NCI-H524 (cell line): ENCODE results near the gene ABLIM1.

Experiments used
- DNase-seq, 2 experiments: peaks; one replicate each; lab custom pipeline; 2025; lab: John Stamatoyannopoulos, UW

ABLIM1 gene

DNA sequence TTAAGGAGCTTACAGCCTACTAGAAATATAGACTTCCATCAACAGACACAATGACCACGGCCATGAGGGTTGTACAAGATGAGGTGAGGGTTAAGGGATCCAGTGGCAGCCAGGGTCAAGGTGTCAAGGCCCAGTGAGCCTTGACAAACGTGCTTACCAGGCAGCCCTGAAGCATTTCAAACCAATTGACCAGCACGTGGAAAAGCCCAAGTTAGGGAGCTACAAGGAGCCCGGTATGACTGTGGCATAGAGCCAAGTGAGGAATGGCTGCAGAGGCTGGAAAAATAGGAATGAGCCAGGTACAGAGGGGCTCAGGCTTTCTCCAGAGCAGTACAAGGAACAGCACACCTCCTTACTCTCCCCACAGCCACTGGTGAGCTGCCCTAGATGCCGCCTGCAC is 266.5 kb downstream of the ABLIM1 start:
- DNase-seq: no peak

DNA sequence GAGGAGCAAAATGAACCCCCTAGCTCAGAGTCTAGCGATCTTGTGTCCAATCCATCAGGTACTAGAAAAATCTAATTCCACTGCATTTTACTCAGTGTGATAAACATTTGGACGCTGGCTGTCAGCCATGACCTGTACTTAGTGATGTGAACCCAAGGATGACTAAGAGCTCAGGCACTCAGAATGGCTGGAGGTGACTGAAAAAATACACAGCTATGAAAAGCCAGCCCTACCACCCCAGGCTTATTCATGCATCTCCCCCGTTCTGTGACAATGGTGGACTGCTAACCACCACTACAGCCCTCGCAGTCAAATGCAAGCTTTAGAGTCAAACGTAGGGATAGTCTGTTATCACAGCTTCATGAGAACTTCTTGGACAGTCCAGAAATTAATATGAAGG is 268.6 kb downstream of the ABLIM1 start:
- DNase-seq: no peak

DNA sequence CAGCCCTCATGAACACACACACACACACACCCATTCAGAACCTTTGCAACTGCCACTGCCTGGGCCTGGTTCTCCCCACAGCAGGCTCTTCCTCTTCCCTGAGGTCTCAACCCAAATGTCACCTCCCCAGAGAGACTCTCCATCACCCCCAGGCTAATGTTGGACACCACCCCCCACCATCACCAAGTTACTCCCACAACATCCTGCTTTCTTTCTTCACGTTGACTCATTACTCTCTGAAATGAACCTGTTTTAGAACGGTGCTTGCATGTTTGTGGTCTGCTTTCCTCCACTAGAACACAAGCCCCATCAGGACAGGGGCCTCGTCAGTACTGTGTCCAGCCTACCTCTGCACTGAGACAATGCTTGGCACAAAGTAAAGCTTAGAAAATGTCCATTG is 269.8 kb downstream of the ABLIM1 start:
- DNase-seq: no peak

DNA sequence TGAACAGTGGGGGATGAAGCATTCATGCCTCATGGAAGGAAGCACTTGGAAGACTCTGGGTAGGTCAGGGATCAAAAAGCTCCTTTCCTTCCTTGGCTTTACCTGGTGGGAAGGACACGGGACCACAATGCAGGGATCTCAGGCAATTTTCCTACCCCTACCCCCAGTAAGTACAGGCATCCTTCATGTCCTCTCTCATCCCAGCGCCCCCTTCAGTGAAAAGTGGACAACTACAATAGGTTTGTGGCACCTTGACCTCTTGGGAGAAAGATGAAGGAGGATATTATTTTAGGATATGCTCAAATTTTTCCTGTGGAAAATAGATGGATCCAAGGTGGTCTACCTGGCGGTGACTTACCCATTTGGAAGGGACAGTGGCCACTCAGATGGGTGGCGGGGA is 270.3 kb downstream of the ABLIM1 start:
- DNase-seq: no peak

DNA sequence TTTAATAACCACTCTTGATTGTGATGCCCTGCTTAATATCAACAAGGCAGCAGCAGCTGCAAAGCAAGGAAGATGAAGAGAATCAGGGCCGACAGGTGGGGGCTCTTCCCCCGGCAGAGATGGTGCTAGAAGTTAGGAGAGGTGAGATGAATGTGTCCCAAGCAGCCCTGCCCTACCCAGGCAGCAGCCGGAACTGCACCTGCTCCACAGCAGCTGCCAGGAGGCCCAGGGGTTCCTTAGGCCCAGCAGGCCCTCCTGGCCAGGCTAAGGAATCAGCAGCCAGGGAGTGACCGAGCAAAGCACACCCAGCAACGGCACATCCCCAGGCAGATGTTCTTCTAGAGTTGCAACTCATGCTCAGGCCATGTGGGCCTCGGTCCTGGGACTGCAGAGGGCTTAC is 271.6 kb downstream of the ABLIM1 start:
- no peak for DNase-seq

DNA sequence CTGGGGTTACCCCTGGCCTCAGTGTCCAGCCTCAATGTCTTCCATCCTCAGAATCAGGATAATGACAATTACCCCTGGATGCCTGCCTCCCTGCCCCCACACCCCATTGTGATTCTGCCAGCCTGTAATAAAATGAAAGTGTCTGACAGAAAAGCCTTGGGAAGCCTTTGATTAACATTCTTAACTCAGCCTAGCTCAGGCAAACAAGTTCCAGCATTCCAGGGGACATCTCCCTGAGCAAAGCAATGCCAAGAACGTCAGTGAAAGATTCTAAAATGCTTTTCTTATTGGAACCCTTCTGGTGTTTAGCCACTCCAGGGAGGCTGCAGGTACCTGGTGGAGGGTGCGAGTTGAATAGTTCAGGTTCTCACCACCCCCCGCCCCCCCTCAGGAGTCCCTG is 272.5 kb downstream of the ABLIM1 start:
- DNase-seq: no peak

DNA sequence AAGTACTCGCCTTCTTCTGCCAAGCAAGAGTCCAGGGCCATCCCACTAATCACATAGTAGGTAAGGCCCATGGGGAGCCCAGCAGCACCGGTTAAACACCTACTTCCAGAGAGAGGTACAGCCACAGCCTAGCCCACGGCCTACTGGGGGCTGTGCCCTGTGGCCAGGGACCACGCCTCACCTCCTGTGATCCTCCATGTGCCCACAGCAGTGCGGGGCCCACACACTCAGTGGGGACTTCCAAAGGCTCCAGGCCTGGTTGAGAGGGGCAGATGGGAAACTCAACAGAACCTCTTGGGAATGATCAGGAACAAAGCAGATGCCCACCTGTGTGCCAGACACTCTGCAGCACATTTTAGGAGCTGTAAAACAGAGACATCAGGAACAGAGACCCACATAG is 273.5 kb downstream of the ABLIM1 start:
- DNase-seq: no peak

DNA sequence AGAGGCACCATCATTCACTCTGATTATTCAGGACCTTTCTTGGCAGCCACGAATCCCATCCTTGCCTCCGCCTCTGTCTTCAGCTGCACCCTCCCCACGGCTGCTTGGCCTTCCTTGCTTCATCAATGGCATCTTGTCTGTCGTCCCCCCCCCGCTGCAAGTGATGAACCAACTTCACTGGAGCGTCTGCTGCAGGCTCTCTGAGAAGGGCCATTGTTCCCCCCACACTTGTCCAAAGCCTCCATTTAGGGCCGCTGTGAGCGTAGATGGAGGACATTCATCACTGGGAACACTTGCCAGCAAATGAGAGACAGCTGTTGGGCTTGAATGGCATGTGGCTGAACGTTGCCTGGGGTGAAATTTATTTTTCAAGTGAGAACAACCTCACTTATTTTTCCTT is 273.9 kb downstream of the ABLIM1 start:
- DNase-seq: no peak
